Measurements from ENCODE around the gene MAGEA11.
"Not testable (repeated sequence)": the region's sequence is repeated elsewhere in the genome, so short reads cannot be mapped to it uniquely, and the experiment has no call there.

The MAGEA11 gene

GRCh38 chrX:149717803-149718202 lies 5.9 kb downstream of the MAGEA11 start:
- DNase-seq (ENCODE audit: extremely low read depth in 1 of 2, low read depth in 1 of 2), result no peak

GRCh38 chrX:149718757-149719156 lies 6.9 kb downstream of the MAGEA11 start:
- no peak for DNase-seq (ENCODE audit: extremely low read depth in 1 of 2, low read depth in 1 of 2)

GRCh38 chrX:149720021-149720689 lies 8.3 kb downstream of the MAGEA11 start:
- no peak for DNase-seq (ENCODE audit: extremely low read depth in 1 of 2, low read depth in 1 of 2)

GRCh38 chrX:149721241-149721640 lies 9.4 kb downstream of the MAGEA11 start:
- not testable (repeated sequence) for DNase-seq (ENCODE audit: extremely low read depth in 1 of 2, low read depth in 1 of 2)

- no peak for DNase-seq (ENCODE audit: extremely low read depth in 1 of 2, low read depth in 1 of 2)
Measured at GRCh38 chrX:149721778-149722177, 9.9 kb downstream of the MAGEA11 start.

- not testable (repeated sequence) for DNase-seq (ENCODE audit: extremely low read depth in 1 of 2, low read depth in 1 of 2)
Measured at GRCh38 chrX:149723583-149724118, 11.8 kb downstream of the MAGEA11 start.

GRCh38 chrX:149727308-149727707 lies 15.4 kb downstream of the MAGEA11 start:
- not testable (repeated sequence) for DNase-seq (ENCODE audit: extremely low read depth in 1 of 2, low read depth in 1 of 2)

- DNase-seq (ENCODE audit: extremely low read depth in 1 of 2, low read depth in 1 of 2), result not testable (repeated sequence)
Measured at GRCh38 chrX:149742269-149742668, 30.4 kb downstream of the MAGEA11 start.

GRCh38 chrX:149746390-149747007 lies 34.6 kb downstream of the MAGEA11 start:
- not testable (repeated sequence) for DNase-seq (ENCODE audit: extremely low read depth in 1 of 2, low read depth in 1 of 2)

- DNase-seq (ENCODE audit: extremely low read depth in 1 of 2, low read depth in 1 of 2), result no peak
Measured at GRCh38 chrX:149757206-149758067, 45.6 kb downstream of the MAGEA11 start.

- DNase-seq (ENCODE audit: extremely low read depth in 1 of 2, low read depth in 1 of 2), result no peak
Measured at GRCh38 chrX:149758068-149758714, 46.3 kb downstream of the MAGEA11 start.

GRCh38 chrX:149758715-149759078 lies 46.8 kb downstream of the MAGEA11 start:
- DNase-seq (ENCODE audit: extremely low read depth in 1 of 2, low read depth in 1 of 2), result not testable (repeated sequence)

- DNase-seq (ENCODE audit: extremely low read depth in 1 of 2, low read depth in 1 of 2), result no peak
Measured at GRCh38 chrX:149759824-149760223, 48.0 kb downstream of the MAGEA11 start.

GRCh38 chrX:149760965-149761364 lies 49.1 kb downstream of the MAGEA11 start:
- DNase-seq (ENCODE audit: extremely low read depth in 1 of 2, low read depth in 1 of 2), result no peak

- DNase-seq (ENCODE audit: extremely low read depth in 1 of 2, low read depth in 1 of 2), result not testable (repeated sequence)
Measured at GRCh38 chrX:149761858-149762674, 50.2 kb downstream of the MAGEA11 start.

- no peak for DNase-seq (ENCODE audit: extremely low read depth in 1 of 2, low read depth in 1 of 2)
Measured at GRCh38 chrX:149762696-149763614, 51.1 kb downstream of the MAGEA11 start.
